Neutrophil (primary cell): Measurements from ENCODE around the gene AIFM1.

ENCODE experiments used
- H3K27ac ChIP-seq: fragments of 200-600 bp; sonication (generic); 2 replicates; pipeline ENCODE4 v1.5.1; 2016; ENCODE audit warnings: mild to moderate bottlenecking, moderate library complexity
- H3K27me3 ChIP-seq: fragments of 200-600 bp; sonication (generic); 2 replicates; pipeline ENCODE4 v1.6.0; 2016; ENCODE audit warnings: mild to moderate bottlenecking
- H3K36me3 ChIP-seq: fragments of 200-600 bp; sonication (generic); 2 replicates; pipeline ENCODE4 v1.5.1; 2017
- H3K4me1 ChIP-seq, 2 experiments: fragments of 200-600 bp in 1 of 2; sonication (generic) in 1 of 2; 1 replicate in 1 of 2; 2 replicates in 1 of 2; pipeline versions ENCODE4 v1.5.1 to v1.6.1; 2013 to 2016; ENCODE audit warnings: low read depth in 1 of 2, low read length in 1 of 2, mild to moderate bottlenecking in 1 of 2, moderate library complexity in 1 of 2; ENCODE audit not compliant: control insufficient read depth in 1 of 2, insufficient read depth in 1 of 2
- H3K4me3 ChIP-seq, 2 experiments: fragments of 200-600 bp in 1 of 2; sonication (generic) in 1 of 2; 1 replicate in 1 of 2; 2 replicates in 1 of 2; pipeline ENCODE4 v1.5.1; 2013 to 2016; ENCODE audit warnings: low read depth in 1 of 2, low read length in 1 of 2, mild to moderate bottlenecking in 1 of 2, moderate library complexity in 1 of 2
- H3K9me3 ChIP-seq: fragments of 200-600 bp; sonication (generic); 2 replicates; pipeline ENCODE4 v1.5.1; 2016
- TF ChIP-seq, protein P1 (sequence below): fragments of 200-600 bp; sonication (generic); IDR thresholded peaks from 2 replicates; pipeline ENCODE4 v1.5.1; 2016; ENCODE audit warnings: antibody characterized with exemption

Gene AIFM1

DNA sequence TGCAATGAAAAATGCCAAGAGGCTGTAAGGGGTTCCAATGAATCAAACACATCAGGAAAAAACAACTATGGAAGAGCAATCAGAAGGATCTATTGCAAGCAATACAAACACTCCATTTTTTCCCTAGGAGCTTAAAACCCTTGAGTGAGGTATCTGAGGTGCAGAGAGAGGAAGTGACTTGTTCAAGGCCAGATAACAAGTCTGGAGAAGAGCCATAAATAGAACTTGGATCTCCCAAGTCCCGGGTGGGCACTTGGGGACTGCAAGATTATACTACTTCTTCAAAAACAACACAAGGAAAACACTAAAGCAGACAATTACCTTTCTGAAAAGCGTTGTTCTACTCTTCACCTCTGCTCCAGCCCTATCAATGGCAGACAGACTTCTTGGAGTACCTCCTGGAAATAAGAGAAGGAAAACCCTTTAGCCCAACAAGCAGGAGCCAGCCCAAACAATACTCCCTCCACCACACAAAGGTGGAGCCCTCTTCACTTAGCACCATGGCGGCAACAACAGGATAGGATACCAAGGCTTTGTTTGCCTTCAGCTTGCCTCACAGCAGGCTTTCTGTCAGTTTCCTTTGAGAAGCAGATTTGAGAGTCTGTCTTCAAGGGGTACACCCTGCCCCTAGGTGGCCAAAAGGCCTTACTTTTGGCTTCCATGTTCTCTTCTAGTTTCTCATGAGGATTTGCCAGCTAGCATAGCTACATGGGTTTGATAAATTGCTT is 26.0 kb downstream of the AIFM1 start:
- no peak overlapping the region for H3K27ac ChIP-seq
- no peaks in the 10 kb centered on the region for H3K9me3 ChIP-seq
- H3K4me1 ChIP-seq, result no peaks in the 10 kb centered on the region
- H3K27me3 ChIP-seq, result no peaks in the 10 kb centered on the region
- TF ChIP-seq, protein P1, sequence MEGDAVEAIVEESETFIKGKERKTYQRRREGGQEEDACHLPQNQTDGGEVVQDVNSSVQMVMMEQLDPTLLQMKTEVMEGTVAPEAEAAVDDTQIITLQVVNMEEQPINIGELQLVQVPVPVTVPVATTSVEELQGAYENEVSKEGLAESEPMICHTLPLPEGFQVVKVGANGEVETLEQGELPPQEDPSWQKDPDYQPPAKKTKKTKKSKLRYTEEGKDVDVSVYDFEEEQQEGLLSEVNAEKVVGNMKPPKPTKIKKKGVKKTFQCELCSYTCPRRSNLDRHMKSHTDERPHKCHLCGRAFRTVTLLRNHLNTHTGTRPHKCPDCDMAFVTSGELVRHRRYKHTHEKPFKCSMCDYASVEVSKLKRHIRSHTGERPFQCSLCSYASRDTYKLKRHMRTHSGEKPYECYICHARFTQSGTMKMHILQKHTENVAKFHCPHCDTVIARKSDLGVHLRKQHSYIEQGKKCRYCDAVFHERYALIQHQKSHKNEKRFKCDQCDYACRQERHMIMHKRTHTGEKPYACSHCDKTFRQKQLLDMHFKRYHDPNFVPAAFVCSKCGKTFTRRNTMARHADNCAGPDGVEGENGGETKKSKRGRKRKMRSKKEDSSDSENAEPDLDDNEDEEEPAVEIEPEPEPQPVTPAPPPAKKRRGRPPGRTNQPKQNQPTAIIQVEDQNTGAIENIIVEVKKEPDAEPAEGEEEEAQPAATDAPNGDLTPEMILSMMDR, result no peak
- H3K36me3 ChIP-seq, result peaks cover 19% of the 10 kb centered on the region
- H3K4me3 ChIP-seq, result no peak overlapping the region

DNA sequence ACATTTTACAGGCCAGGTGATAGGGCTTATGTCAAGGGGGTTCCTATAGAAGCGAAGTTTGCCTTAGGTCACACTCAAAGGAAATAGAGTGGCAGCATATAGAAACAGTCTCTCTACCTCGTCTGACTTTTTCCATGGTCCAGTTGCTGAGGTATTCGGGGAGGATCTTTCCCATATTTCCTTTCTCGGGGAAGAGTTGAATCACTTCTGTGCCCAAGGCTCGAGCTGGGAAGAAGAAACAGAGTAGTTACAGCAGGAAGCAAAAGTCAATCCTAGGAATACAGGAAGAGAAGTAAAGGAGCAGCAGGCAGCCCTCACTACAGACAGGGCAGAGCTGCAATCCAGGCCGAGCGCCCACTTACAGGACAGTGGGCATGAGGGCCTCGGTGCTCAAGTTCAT is 28.7 kb downstream of the AIFM1 start:
- no peaks in the 10 kb centered on the region for H3K9me3 ChIP-seq
- TF ChIP-seq, protein P1, result no peak
- peaks cover 19% of the 10 kb centered on the region for H3K36me3 ChIP-seq

DNA sequence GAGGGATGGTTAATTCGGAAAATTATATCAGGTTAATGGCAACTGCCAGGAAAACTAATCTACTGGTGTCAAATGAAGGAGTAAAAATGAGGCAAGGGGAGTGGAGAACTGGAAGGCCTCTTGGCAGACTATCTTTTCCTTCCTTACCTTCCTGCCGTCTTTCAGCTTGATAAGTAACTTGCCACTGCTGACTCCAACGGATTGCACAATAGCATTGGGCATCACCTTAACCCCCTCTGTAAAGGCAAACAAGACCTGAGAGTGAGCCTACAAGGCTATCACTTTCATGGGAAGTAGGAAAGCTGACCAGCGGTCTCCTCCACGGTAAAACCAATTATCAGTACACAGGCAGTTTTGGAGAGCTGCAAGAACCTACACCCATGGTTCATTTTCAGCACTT is 29.1 kb downstream of the AIFM1 start:
- H3K4me3 ChIP-seq, result no peak overlapping the region
- no peak overlapping the region for H3K27ac ChIP-seq
- H3K9me3 ChIP-seq, result no peaks in the 10 kb centered on the region
- TF ChIP-seq, protein P1, result no peak
- no peaks in the 10 kb centered on the region for H3K4me1 ChIP-seq
- H3K36me3 ChIP-seq, result peaks cover 19% of the 10 kb centered on the region
- H3K27me3 ChIP-seq, result no peaks in the 10 kb centered on the region

More for the DNA sequence above, 28.7 kb downstream of the AIFM1 start:
- H3K27me3 ChIP-seq, result no peaks in the 10 kb centered on the region
- H3K27ac ChIP-seq, result no peak overlapping the region
- H3K4me3 ChIP-seq, result no peak overlapping the region
- no peaks in the 10 kb centered on the region for H3K4me1 ChIP-seq

DNA sequence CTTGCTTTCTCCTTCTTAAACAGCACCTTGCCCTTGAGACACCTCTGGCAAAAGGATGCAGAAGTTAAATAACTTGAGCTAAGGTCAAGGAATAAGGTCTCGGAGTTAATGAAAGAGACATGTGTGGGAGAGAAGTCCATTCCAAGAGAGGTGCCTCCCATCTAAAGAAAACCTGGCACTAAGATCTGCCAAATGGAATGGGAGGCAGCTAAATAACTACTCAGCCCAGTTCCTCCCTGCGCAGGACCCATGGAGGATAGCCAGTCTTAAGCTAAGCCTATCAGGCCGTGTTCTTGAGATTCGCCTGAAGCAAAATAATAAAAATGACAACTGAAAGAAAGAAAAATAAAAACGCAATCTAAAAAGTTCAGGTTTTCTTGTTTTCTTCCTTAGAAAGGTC is 34.7 kb downstream of the AIFM1 start:
- Histone ChIP-seq H3K36me3 (peaks cover 22% of the 10 kb centered on the region), H3K27ac (no peak overlapping the region), H3K4me1 (no peaks in the 10 kb centered on the region), H3K9me3 (no peaks in the 10 kb centered on the region), H3K27me3 (no peaks in the 10 kb centered on the region), H3K4me3 (no peak overlapping the region)
- TF ChIP-seq, protein P1, result no peak

DNA sequence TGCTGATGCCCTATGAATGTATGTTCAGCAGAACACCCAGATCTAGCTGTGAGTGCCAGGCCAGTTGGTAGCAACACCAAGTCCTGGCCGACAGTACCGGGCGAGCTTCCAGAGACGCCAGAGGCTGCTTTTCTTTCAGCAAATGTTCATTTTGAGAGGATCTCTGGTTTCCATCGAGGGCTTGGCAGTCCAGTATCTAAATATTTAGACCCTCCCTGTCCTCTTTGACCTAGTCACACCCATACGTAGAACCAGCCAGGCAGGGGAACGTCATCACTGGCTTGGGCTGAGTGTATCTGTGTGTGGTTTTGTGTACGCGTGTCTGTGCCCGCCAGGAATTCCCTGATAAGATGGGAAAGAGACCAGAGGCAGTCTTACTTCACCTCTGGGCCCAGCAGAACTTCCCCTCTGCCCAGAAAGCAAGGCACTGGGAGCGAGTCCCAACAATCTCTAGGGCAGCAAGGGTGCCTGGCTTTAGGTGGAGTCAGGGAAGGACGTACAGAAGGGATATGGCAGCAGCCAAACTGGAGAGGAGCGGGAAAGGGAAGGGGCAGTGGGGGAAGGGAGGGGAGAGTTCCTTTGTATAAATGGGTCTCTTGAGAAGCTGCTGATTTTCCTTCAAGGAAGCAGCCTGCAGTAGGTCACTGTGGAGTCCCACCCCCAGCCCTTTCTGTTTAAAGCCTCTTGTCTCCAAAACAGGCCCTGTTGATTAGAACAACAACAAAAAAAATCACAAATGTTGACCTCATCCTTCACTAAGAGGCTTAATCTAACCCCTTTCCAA is 40.4 kb downstream of the AIFM1 start:
- Histone ChIP-seq H3K9me3 (no peaks in the 10 kb centered on the region), H3K4me3 (no peak overlapping the region), H3K27me3 (no peaks in the 10 kb centered on the region), H3K27ac (no peak overlapping the region), H3K36me3 (peaks cover 17% of the 10 kb centered on the region), H3K4me1 (peaks cover 6 to 8% of the 10 kb centered on the region in 2 experiments)
- TF ChIP-seq, protein P1, result no peak
